Stimulated activated CD4-positive, alpha-beta T cell treated with anti-CD3 and anti-CD28 coated beads, Interleukin-15, amount 100 ng/mL, for 24 hours (primary cell): ENCODE measurements around the gene SDF2L1.

Experiments used
- DNase-seq: peaks from one replicate; pipeline ENCODE4 v3.0.0-alpha.2; 2020

SDF2L1 gene

GRCh38 chr22:21622011-21622918, 19.8 kb upstream of the SDF2L1 start:
- DNase-seq = no peak

DNA sequence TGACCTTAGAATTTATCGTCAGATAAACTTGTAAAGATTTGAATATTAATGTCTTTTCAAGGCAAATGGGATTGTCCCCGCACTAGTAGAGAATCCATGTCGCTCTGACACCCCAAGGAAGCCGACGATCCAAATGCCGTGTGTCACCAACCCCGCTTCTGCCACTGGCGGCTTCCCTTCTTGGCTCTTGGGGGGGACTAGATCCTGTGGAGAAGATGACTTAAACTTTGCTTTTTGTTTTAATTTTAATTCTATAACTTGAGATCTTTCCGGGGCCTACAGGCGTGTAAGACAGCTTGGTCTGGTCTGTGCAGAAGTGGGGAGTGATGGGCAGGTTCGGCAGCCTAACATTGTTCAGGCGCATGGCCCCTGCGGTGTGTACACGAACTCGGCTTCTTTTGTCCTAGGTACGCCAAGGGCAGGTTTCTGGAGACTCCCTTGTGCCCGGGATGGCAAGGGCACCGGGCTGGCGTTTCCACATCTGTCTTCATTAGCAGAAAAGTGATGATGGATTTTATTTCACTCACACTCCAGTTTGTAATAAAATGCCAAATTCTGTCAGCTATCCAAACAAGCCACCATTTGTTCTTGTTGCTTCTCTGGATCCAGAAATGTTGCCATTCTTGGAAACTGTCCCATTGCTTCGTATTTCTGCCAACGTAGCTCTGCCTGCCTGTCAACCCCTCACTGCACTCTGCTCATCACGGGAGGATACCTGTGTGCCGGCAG, 19.0 kb upstream of the SDF2L1 start:
- DNase-seq = no peak

DNA sequence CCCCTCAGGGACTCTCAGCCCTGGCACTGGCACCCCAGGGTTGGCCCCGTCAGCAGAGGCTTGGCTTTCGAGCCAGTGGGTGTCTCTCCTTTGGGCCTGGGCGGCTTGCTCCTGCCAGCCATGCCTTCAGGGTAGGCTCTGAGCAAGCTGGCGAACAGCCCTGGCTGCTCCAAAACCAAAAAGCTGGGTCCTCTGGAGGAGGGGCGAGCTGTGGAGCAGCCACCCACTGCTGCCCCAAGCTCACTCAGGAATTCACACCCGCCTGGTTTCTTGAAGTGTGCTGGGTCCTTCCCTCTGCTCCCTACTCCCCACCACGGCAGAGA, 18.5 kb upstream of the SDF2L1 start:
- DNase-seq = no peak

- DNase-seq = peak; percentile 68
Observed at GRCh38 chr22:21624120-21624879, 17.8 kb upstream of the SDF2L1 start.

GRCh38 chr22:21624880-21625791, 17.0 kb upstream of the SDF2L1 start:
- peak; percentile 24 for DNase-seq

DNA sequence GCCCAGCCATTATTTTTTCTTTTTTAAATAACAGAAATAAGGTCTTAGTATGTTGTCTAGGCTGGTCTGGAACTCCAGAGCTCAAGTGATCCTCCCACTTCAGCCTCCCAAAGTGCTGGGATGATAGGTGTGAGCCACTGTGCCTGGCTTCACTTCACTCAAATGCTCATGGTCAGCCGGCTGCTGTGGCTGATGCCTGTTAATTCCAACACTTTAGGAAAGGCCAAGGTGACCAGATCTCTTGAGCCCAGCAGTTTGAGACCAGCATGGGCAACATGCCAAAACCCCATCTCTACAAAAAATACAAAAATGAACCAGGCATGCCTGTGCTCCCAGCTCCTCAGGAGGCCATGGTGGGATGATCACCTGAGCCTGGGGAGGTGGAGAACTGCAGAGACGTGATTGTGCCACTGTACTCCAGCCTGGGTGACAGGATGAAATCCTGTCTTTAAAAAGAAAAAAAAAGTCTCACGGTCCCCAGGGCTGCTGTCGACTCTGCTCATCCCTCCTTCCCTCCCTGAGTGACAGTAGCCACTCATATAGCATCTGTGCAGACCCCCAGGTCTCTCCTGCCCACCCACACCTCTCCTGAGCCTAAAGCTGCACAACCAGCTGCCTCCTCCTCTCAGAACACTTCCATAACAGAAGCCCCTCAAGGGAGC, 15.9 kb upstream of the SDF2L1 start:
- no peak for DNase-seq

- DNase-seq = no peak
Observed at GRCh38 chr22:21626735-21627469, 15.2 kb upstream of the SDF2L1 start.

- DNase-seq = peak; percentile 15
Observed at GRCh38 chr22:21628386-21629254, 13.5 kb upstream of the SDF2L1 start.

GRCh38 chr22:21629255-21630149, 12.6 kb upstream of the SDF2L1 start, which contains the start of gene YDJC:
YDJC (minus strand) TSS chr22:21630022; CDS start chr22:21630014, 8 bp downstream.
- peak; percentile 98 for DNase-seq

GRCh38 chr22:21631025-21631424, 11.1 kb upstream of the SDF2L1 start:
- DNase-seq = no peak

GRCh38 chr22:21632237-21632895, 9.7 kb upstream of the SDF2L1 start, which contains the start of gene CCDC116:
CCDC116 (plus strand) TSS chr22:21632760; CDS start chr22:21633182, 422 bp downstream.
- DNase-seq = peak; percentile 74

GRCh38 chr22:21632931-21633330, 9.2 kb upstream of the SDF2L1 start:
- no peak for DNase-seq

GRCh38 chr22:21633481-21633880, 8.6 kb upstream of the SDF2L1 start:
- DNase-seq = no peak

- DNase-seq = no peak
Observed at GRCh38 chr22:21634081-21634480, 8.0 kb upstream of the SDF2L1 start.

GRCh38 chr22:21634844-21635243, 7.3 kb upstream of the SDF2L1 start:
- no peak for DNase-seq

DNA sequence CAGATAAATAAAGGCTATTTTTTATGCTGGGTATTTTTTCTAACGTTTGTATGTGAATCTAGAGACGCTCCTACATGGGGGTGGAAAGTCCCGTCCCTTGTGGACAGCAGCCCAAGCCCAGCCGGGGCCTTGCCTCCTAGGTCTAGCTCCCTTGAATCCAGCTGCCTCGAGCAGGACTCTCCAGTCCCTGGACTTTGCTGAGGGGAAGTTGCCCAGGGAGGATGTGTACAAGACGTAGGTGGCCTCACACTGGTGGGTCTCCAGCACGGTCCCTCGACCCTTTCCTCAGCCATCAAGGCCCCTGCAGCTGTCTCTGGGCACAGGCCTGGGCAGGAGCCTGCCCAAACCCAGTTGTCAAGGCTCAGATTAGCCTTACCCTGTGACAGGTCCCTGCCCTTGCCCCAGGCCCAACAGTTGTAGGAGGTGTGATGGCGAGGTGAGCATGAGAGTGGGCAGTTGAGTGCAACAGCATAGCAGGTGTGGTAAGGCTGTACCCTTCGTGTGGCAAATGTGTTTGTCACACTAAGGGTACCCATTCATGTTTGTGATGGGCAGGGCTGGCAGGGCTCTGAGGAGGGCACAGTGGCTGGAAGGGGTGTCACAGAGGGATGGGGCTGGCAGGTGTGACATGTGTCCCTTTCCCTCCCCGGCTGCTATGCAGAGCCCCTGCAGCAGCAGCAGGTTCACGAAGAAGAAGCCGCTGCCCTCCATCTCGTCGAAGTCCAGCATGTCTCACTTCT, 6.2 kb upstream of the SDF2L1 start:
- no peak for DNase-seq

GRCh38 chr22:21636629-21637218, 5.4 kb upstream of the SDF2L1 start:
- no peak for DNase-seq
